Loucy (cell line): ENCODE results near the gene GPR55.

ENCODE experiments used
- H2AFZ ChIP-seq: fragments of 200-600 bp; sonication (generic); 2 replicates; pipeline ENCODE4 v1.6.0; 2016; ENCODE audit warnings: antibody characterized with exemption, mild to moderate bottlenecking, low read length, moderate library complexity
- H3F3A ChIP-seq: fragments of 200-600 bp; 2 replicates; pipeline ENCODE4 v1.6.0; 2016; ENCODE audit warnings: antibody characterized with exemption, low read depth, mild to moderate bottlenecking
- H3K27me3 ChIP-seq: fragments of 200-600 bp; sonication (generic); 2 replicates; pipeline ENCODE4 v1.6.1; 2014; ENCODE audit warnings: low read length, mild to moderate bottlenecking; ENCODE audit not compliant: insufficient read depth, poor library complexity, severe bottlenecking
- H3K36me3 ChIP-seq: fragments of 200-600 bp; sonication (generic); 2 replicates; pipeline ENCODE4 v1.6.1; 2016; ENCODE audit warnings: low read length; ENCODE audit not compliant: insufficient read depth
- H3K4me1 ChIP-seq: fragments of 200-600 bp; sonication (generic); 2 replicates; pipeline ENCODE4 v1.5.1; 2014; ENCODE audit warnings: low read length, mild to moderate bottlenecking; ENCODE audit not compliant: insufficient read depth, poor library complexity, severe bottlenecking
- H3K4me2 ChIP-seq: fragments of 200-600 bp; sonication (generic); 2 replicates; pipeline ENCODE4 v1.6.0; 2014; ENCODE audit warnings: antibody characterized with exemption, low read length, low read depth, mild to moderate bottlenecking; ENCODE audit not compliant: poor library complexity, severe bottlenecking
- H3K4me3 ChIP-seq: fragments of 200-600 bp; sonication (generic); 2 replicates; pipeline ENCODE4 v1.5.1; 2014; ENCODE audit warnings: low read length, mild to moderate bottlenecking, mixed read lengths; ENCODE audit not compliant: poor library complexity, severe bottlenecking
- H3K79me2 ChIP-seq: fragments of 200-600 bp; sonication (generic); 2 replicates; pipeline ENCODE4 v1.6.1; 2014; ENCODE audit warnings: low read length; ENCODE audit not compliant: insufficient read depth
- H3K9ac ChIP-seq: fragments of 200-600 bp; sonication (generic); 2 replicates; pipeline ENCODE4 v1.6.0; 2014; ENCODE audit warnings: mild to moderate bottlenecking, low read depth, low read length, moderate library complexity; ENCODE audit not compliant: poor library complexity, severe bottlenecking
- H3K9me2 ChIP-seq: fragments of 200-600 bp; sonication (generic); replicated peaks from 2 replicates; pipeline ENCODE4 v1.6.1; 2016; ENCODE audit warnings: low read depth, low read length, mixed read lengths
- H3K9me3 ChIP-seq: fragments of 200-600 bp; sonication (generic); 2 replicates; pipeline ENCODE4 v1.6.1; 2014; ENCODE audit warnings: mild to moderate bottlenecking, antibody characterized with exemption, low read length, low read depth; ENCODE audit not compliant: insufficient read depth
- H4K20me1 ChIP-seq: fragments of 200-600 bp; sonication (generic); 2 replicates; pipeline ENCODE4 v1.6.0; 2014; ENCODE audit warnings: antibody characterized with exemption, low read length, mild to moderate bottlenecking; ENCODE audit not compliant: insufficient read depth, poor library complexity, severe bottlenecking
- EZH2phosphoT487 ChIP-seq: fragments of 200-600 bp; IDR thresholded peaks from 2 replicates; pipeline ENCODE4 v1.6.1; 2018; ENCODE audit warnings: antibody characterized with exemption, mild to moderate bottlenecking, moderate library complexity, borderline replicate concordance
- TF ChIP-seq, protein P1 (sequence below): fragments of 200-600 bp; sonication (generic); conservative IDR thresholded peaks from 2 replicates; pipeline ENCODE4 v1.5.1; 2014; ENCODE audit warnings: mild to moderate bottlenecking, antibody characterized with exemption, low read length

The GPR55 gene

DNA sequence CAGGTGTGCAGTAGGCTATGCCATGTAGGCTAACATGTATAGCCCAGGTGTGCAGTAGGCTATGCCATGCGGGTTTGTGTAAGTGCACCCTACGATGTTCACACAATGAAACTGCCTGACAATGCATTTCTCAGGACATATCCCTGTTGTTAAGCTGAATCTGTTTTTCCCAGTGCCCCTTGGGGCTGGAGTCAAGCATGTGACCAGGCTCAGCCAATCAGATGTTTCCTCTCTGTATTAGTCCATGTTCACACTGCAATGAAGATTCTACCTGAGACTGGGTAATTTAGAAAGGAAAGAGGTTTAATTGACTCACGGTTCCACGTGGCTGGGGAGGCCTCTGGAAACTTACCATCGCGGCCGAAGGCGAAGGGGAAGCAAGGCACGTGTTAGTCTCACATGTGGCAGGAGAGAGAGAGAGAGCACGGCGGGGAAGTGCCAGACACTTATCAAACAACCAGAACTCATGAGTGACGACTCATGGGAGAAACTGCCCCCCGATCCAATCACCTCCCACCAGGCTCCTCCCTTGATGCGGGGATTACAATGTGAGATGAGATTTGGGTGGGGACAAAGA, 36.1 kb downstream of the GPR55 start:
- H3K4me1 ChIP-seq: no peaks in the 10 kb centered on the region
- no peaks in the 10 kb centered on the region for H3F3A ChIP-seq
- no peak overlapping the region for H3K9ac ChIP-seq
- no peak overlapping the region for H3K4me2 ChIP-seq
- no peak overlapping the region for H3K4me3 ChIP-seq
- H3K9me2 ChIP-seq: no peaks in the 10 kb centered on the region
- no peaks in the 10 kb centered on the region for H4K20me1 ChIP-seq
- H3K36me3 ChIP-seq: no peaks in the 10 kb centered on the region
- H2AFZ ChIP-seq: no peak overlapping the region
- H3K79me2 ChIP-seq: no peaks in the 10 kb centered on the region
- H3K9me3 ChIP-seq: no peaks in the 10 kb centered on the region
- TF ChIP-seq EZH2phosphoT487: no peak
- TF ChIP-seq, protein P1, sequence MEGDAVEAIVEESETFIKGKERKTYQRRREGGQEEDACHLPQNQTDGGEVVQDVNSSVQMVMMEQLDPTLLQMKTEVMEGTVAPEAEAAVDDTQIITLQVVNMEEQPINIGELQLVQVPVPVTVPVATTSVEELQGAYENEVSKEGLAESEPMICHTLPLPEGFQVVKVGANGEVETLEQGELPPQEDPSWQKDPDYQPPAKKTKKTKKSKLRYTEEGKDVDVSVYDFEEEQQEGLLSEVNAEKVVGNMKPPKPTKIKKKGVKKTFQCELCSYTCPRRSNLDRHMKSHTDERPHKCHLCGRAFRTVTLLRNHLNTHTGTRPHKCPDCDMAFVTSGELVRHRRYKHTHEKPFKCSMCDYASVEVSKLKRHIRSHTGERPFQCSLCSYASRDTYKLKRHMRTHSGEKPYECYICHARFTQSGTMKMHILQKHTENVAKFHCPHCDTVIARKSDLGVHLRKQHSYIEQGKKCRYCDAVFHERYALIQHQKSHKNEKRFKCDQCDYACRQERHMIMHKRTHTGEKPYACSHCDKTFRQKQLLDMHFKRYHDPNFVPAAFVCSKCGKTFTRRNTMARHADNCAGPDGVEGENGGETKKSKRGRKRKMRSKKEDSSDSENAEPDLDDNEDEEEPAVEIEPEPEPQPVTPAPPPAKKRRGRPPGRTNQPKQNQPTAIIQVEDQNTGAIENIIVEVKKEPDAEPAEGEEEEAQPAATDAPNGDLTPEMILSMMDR: no peak
- H3K27me3 ChIP-seq: no peaks in the 10 kb centered on the region

DNA sequence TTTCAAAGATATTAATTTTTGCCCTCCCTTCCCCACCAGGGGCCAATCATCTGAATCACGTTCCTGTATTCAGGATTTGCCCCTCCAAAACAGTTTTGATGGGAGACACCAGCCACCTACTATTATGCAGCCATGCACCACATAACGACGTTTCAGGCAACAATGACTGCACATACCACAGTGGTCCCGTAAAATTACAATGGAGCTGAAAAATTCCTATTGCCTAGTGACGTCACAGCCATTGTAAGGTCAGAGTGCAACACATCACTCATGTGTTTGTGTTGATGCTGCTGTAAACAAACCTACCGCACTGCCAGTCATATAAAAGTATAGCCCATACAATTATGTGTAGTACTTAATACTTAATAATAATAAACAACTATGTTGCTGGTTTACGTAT, 37.7 kb downstream of the GPR55 start:
- Histone ChIP-seq H3K9me2 (no peaks in the 10 kb centered on the region), H2AFZ (no peak overlapping the region), H3K36me3 (no peaks in the 10 kb centered on the region), H3K9ac (no peak overlapping the region), H3K4me3 (no peak overlapping the region), H3K4me2 (no peak overlapping the region), H3F3A (no peaks in the 10 kb centered on the region), H3K4me1 (no peaks in the 10 kb centered on the region), H3K27me3 (no peaks in the 10 kb centered on the region), H4K20me1 (no peaks in the 10 kb centered on the region), H3K79me2 (no peaks in the 10 kb centered on the region), H3K9me3 (no peaks in the 10 kb centered on the region)
- no peak for TF ChIP-seq EZH2phosphoT487
- TF ChIP-seq, protein P1: no peak

DNA sequence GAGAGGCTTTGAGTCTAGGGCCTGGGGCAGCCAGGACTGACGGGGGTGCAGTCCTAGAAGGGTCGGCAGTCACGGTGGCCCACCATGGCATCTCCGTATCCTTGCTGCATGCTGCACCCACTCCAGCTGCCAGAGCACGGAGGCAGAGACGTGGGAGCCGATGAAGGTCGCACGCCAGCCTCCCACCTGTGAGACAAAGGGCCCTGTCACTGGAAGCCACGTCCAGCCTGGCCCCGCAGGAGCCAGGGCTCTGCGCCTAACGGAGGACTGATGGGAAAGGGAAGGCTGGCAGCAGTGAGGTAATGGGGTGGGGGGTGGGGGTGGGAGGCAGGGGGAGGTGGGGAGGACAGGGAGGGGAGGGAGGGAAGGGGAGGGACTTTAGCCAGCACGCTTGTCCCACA, 38.4 kb downstream of the GPR55 start:
- H4K20me1 ChIP-seq: no peaks in the 10 kb centered on the region
- no peaks in the 10 kb centered on the region for H3F3A ChIP-seq
- TF ChIP-seq EZH2phosphoT487: no peak
- TF ChIP-seq, protein P1: no peak
- no peaks in the 10 kb centered on the region for H3K79me2 ChIP-seq
- H3K9me2 ChIP-seq: no peaks in the 10 kb centered on the region
- H3K4me3 ChIP-seq: no peak overlapping the region
- no peaks in the 10 kb centered on the region for H3K36me3 ChIP-seq
- H3K9me3 ChIP-seq: no peaks in the 10 kb centered on the region
- no peaks in the 10 kb centered on the region for H3K4me1 ChIP-seq
- no peak overlapping the region for H2AFZ ChIP-seq
- no peak overlapping the region for H3K4me2 ChIP-seq
- no peaks in the 10 kb centered on the region for H3K27me3 ChIP-seq
- no peak overlapping the region for H3K9ac ChIP-seq
